RWPE2 (cell line): ENCODE results near the gene CRTAC1.

Experiments
- ATAC-seq: fragments of 200-7000 bp; cut with Tn5 transposase; 3 replicates; pipeline ENCODE4 v1.9.1; 2021; ENCODE audit warnings: low read depth
- DNase-seq: peaks from one replicate; pipeline ENCODE4 v3.0.0-alpha.2; 2020; ENCODE audit warnings: low spot score
- H3K27ac ChIP-seq: fragments of 450-650 bp; 2 replicates; pipeline ENCODE4 v1.5.1; 2017; ENCODE audit warnings: mild to moderate bottlenecking; ENCODE audit not compliant: poor library complexity, severe bottlenecking
- H3K27me3 ChIP-seq: fragments of 250-450 bp; sonication (Bioruptor Pico); 2 replicates; pipeline ENCODE4 v1.5.1; 2021; ENCODE audit warnings: mild to moderate bottlenecking, moderate library complexity; ENCODE audit not compliant: insufficient read depth, poor library complexity, severe bottlenecking
- H3K36me3 ChIP-seq: fragments of 250-450 bp; sonication (Bioruptor Pico); 2 replicates; pipeline ENCODE4 v1.5.1; 2020; ENCODE audit warnings: low read depth, mild to moderate bottlenecking, moderate library complexity
- H3K4me1 ChIP-seq: fragments of 250-450 bp; sonication (Bioruptor Pico); 2 replicates; pipeline ENCODE4 v1.5.1; 2021; ENCODE audit warnings: mild to moderate bottlenecking, moderate library complexity; ENCODE audit not compliant: insufficient read depth, poor library complexity, severe bottlenecking
- H3K4me3 ChIP-seq: fragments of 250-450 bp; sonication (Bioruptor Pico); 2 replicates; pipeline ENCODE4 v1.5.1; 2021; ENCODE audit warnings: mild to moderate bottlenecking, moderate library complexity; ENCODE audit not compliant: severe bottlenecking
- H3K9me3 ChIP-seq: fragments of 250-450 bp; sonication (Bioruptor Pico); 2 replicates; pipeline ENCODE4 v1.5.1; 2021; ENCODE audit warnings: mild to moderate bottlenecking, moderate library complexity; ENCODE audit not compliant: severe bottlenecking
- TF ChIP-seq, protein P1 (sequence below): fragments of 450-650 bp; IDR thresholded peaks from one replicate; pipeline ENCODE4 v1.5.1; 2017; ENCODE audit warnings: mild to moderate bottlenecking, moderate library complexity; ENCODE audit not compliant: poor library complexity, severe bottlenecking

Gene CRTAC1

GRCh38 chr10:97821308-97822038, 208.9 kb downstream of the CRTAC1 start:
- DNase-seq (no peak), ATAC-seq (no peak)
- no peaks in the 10 kb centered on the region for H3K9me3 ChIP-seq
- H3K4me3 ChIP-seq = no peak overlapping the region
- no peak overlapping the region for H3K27ac ChIP-seq
- no peaks in the 10 kb centered on the region for H3K27me3 ChIP-seq
- H3K36me3 ChIP-seq = no peaks in the 10 kb centered on the region
- peaks cover 2% of the 10 kb centered on the region for H3K4me1 ChIP-seq
- TF ChIP-seq, protein P1, sequence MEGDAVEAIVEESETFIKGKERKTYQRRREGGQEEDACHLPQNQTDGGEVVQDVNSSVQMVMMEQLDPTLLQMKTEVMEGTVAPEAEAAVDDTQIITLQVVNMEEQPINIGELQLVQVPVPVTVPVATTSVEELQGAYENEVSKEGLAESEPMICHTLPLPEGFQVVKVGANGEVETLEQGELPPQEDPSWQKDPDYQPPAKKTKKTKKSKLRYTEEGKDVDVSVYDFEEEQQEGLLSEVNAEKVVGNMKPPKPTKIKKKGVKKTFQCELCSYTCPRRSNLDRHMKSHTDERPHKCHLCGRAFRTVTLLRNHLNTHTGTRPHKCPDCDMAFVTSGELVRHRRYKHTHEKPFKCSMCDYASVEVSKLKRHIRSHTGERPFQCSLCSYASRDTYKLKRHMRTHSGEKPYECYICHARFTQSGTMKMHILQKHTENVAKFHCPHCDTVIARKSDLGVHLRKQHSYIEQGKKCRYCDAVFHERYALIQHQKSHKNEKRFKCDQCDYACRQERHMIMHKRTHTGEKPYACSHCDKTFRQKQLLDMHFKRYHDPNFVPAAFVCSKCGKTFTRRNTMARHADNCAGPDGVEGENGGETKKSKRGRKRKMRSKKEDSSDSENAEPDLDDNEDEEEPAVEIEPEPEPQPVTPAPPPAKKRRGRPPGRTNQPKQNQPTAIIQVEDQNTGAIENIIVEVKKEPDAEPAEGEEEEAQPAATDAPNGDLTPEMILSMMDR = no peak

DNA sequence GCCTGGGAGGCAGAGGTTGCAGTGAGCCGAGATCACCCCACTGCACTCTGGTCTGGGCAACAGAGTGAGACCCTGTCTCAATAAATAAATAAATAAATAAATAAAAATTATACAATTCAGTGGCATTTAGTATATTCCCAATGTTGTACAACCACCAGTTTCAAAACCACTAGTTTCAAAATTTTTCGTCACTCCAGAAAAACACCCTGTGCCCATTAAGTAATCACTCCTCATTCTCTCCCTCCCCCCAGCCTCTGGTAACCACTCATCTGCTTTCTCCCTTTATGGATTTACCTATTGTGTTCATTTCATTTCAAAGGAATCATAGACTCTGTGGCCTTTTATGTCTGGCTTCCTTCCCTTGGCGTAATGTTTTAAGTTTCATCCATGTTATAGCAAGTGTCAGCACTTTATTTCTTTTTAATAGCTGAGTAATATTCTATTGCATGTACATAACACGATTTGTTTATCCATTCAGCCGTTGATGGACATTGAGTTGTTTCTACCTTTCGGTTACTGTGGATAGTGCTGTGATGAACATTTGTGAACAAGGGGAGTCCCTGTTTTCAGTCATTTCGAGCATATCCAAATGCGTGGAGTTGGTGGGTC, 210.2 kb downstream of the CRTAC1 start:
- H3K27me3 ChIP-seq = no peaks in the 10 kb centered on the region
- DNase-seq (no peak), ATAC-seq (no peak)
- no peak overlapping the region for H3K4me3 ChIP-seq
- H3K27ac ChIP-seq = no peak overlapping the region
- peaks cover 2% of the 10 kb centered on the region for H3K4me1 ChIP-seq
- H3K36me3 ChIP-seq = no peaks in the 10 kb centered on the region
- TF ChIP-seq, protein P1 = no peak
- H3K9me3 ChIP-seq = no peaks in the 10 kb centered on the region

GRCh38 chr10:97818572-97818971, 211.8 kb downstream of the CRTAC1 start:
- H3K9me3 ChIP-seq = no peaks in the 10 kb centered on the region
- no peak overlapping the region for H3K27ac ChIP-seq
- H3K4me3 ChIP-seq = no peak overlapping the region
- DNase-seq = no peak
- no peak for ATAC-seq
- H3K27me3 ChIP-seq = no peaks in the 10 kb centered on the region
- no peaks in the 10 kb centered on the region for H3K36me3 ChIP-seq
- H3K4me1 ChIP-seq = peaks cover 2% of the 10 kb centered on the region
- TF ChIP-seq, protein P1 = no peak

DNA sequence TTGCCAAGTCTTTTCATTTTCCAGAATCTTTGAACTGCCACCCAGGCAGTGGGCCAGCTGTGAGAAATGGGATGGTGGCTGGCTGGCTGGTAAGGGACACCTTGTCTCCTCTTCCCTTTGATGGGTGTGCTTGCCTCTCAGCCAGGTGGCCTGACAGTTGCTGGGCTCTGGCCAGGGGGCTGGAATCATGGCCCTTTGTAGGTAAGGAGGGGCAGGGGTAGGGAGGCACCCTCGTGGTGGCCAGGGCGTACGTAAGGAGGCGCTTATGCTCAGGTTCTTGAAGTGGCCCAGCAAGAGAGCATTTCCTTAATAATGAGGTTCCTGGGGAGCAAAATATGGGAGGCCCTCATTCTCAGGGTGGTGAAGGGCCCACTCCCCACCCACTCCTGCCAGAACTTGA, 213.8 kb downstream of the CRTAC1 start:
- Histone ChIP-seq H3K27ac (no peak overlapping the region), H3K4me3 (no peak overlapping the region), H3K4me1 (no peaks in the 10 kb centered on the region), H3K9me3 (no peaks in the 10 kb centered on the region), H3K27me3 (no peaks in the 10 kb centered on the region), H3K36me3 (no peaks in the 10 kb centered on the region)
- no peak for DNase-seq
- TF ChIP-seq, protein P1 = no peak
- ATAC-seq = no peak
